ENCODE data around the gene TBC1D1.

The TBC1D1 gene

GRCh38 chr4:37995299-37995821 lies 104.5 kb downstream of the TBC1D1 start:
- no peak for DNase-seq

- DNase-seq, result no peak
Observed at GRCh38 chr4:37995981-37996775, 105.3 kb downstream of the TBC1D1 start.

GRCh38 chr4:37998226-37998625 lies 107.3 kb downstream of the TBC1D1 start:
- DNase-seq, result no peak

- no peak for DNase-seq
Observed at GRCh38 chr4:37999000-37999716, 108.3 kb downstream of the TBC1D1 start.

GRCh38 chr4:37999965-38000364 lies 109.1 kb downstream of the TBC1D1 start:
- DNase-seq, result no peak

GRCh38 chr4:38001927-38002326 lies 111.0 kb downstream of the TBC1D1 start:
- DNase-seq, result no peak

- DNase-seq, result no peak
Observed at GRCh38 chr4:38002451-38003071, 111.7 kb downstream of the TBC1D1 start.

GRCh38 chr4:38003102-38003501 lies 112.2 kb downstream of the TBC1D1 start:
- DNase-seq, result no peak

GRCh38 chr4:38003628-38004027 lies 112.7 kb downstream of the TBC1D1 start:
- DNase-seq, result no peak

- DNase-seq, result no peak
Observed at GRCh38 chr4:38004062-38004461, 113.2 kb downstream of the TBC1D1 start.

GRCh38 chr4:38004887-38005286 lies 114.0 kb downstream of the TBC1D1 start:
- peak; percentile 3 for DNase-seq

- no peak for DNase-seq
Observed at GRCh38 chr4:38005637-38006036, 114.8 kb downstream of the TBC1D1 start.

- DNase-seq, result no peak
Observed at GRCh38 chr4:38007645-38008044, 116.8 kb downstream of the TBC1D1 start.

GRCh38 chr4:38008571-38009021 lies 117.7 kb downstream of the TBC1D1 start:
- no peak for DNase-seq

GRCh38 chr4:38009421-38009820 lies 118.5 kb downstream of the TBC1D1 start:
- no peak for DNase-seq

- no peak for DNase-seq
Observed at GRCh38 chr4:38009949-38010348, 119.1 kb downstream of the TBC1D1 start.

- no peak for DNase-seq
Observed at GRCh38 chr4:38011511-38012162, 120.8 kb downstream of the TBC1D1 start.

- DNase-seq, result no peak
Observed at GRCh38 chr4:38013461-38014366, 122.8 kb downstream of the TBC1D1 start.

GRCh38 chr4:38014421-38014852 lies 123.6 kb downstream of the TBC1D1 start:
- no peak for DNase-seq

- DNase-seq, result no peak
Observed at GRCh38 chr4:38015886-38016515, 125.1 kb downstream of the TBC1D1 start.

- DNase-seq, result no peak
Observed at GRCh38 chr4:38016698-38017097, 125.8 kb downstream of the TBC1D1 start.

Data from DMS79 (cell line).